ENCODE results near the gene EPB41L3.
"Not testable (repeated sequence)": the region's sequence is repeated elsewhere in the genome, so short reads cannot be mapped to it uniquely, and the experiment has no call there.

Gene EPB41L3

DNA sequence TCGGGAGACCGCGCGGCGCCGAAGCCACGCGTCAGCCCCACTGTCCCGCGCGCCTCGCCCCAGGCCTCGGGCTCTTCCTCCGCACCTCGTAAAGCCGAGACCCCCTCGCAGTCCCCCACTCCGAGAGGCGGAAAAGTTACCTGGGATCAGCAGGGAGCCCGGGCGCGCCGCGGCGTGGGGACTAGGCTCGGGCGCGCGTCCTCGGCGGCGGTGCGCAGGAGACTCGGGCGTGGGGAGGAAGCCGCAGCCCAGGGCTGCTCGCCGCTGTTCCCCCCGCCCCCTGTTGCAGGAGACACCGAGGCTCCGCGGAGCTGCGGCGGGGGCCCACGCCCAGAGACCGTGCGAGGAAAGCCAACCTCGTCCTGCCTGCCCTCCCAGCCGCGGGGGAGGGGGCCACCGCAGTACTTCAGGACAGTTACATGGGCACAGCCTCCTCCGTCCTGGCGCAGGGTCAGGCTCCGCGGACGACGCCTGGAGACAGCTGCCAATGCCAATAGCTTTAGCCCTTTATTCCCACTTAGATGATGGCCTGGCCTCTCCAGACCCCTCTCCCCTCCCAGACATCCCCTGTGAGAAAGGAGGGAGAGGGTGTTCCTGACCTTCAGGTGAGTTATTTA lies at the start of gene EPB41L3:
Gene EPB41L3 (minus strand): TSS at position 225 of the 617 bp plus-strand sequence. CDS start 54,814 bp downstream, outside the sequence.
- DNase-seq (ENCODE audit: low read depth), result no peak

DNA sequence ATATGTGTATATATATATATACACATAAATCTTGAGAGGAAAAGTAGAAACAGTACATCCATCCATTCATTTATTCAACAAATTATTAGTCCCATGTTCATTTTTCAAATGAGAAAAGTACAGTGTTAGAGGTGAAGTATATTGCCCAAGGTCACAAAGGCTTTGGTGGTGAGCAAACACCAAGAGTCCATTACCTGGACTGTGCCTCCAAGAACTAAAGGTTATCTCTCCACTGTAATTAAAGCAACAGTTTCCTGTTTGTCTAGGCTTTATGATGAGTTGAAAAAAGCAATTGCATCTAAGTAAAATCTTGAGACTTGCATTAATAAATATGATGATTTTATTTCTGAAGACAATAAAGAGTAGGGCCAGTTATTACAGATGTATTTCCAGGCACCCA lies 44.7 kb upstream of the EPB41L3 start:
- no peak for DNase-seq (ENCODE audit: low read depth)

DNA sequence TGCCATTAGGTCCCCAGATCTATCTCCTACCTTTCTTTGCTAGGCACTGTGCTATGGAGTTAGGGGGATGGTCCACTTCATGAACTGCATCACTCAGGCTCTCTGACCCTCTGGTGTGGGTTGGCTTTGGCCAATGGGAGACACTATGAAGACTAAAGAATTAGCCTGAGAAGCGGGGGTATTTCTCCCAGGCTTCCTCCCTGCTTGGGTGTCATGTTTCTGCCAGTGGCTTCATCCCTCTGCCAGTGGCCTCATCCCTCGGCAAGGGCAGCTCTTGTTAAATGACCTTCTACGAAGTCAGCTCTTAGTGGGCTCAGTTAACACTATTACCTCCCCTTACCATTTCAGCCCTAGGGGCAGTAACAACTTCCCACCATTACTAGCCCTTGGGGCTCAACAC lies 41.9 kb upstream of the EPB41L3 start:
- DNase-seq (ENCODE audit: low read depth), result no peak

DNA sequence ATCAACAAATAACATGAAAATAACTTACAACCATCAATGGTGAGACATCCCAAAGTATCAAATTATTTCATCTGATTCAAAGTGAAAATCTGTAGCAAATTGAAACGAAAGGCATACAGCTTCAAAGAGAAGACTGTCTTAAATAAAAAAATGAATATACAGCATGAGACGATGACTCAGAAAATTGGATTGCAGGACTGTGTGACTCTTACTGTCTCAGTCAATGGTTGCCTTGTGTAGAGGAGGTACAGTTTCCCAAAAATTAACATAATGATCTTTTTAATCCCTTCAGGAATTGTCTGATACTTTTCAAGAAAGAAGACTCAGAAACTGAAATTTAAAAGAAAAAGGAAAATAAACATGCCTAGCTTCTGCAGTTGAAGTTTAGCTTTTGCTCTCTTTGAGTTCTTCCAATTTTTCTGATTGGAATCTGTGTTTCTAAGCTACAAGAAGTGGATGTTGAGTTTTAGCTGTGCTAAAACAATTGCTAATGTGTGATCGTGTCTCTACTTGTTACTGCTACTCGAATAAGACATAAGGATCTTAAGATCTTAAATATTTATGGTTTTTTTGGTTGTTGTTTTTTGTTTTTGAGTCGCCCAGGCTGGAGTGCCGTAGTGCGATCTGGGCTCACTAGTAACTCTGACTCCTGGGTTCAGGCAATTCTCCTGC lies 41.1 kb upstream of the EPB41L3 start:
- no peak for DNase-seq (ENCODE audit: low read depth)

DNA sequence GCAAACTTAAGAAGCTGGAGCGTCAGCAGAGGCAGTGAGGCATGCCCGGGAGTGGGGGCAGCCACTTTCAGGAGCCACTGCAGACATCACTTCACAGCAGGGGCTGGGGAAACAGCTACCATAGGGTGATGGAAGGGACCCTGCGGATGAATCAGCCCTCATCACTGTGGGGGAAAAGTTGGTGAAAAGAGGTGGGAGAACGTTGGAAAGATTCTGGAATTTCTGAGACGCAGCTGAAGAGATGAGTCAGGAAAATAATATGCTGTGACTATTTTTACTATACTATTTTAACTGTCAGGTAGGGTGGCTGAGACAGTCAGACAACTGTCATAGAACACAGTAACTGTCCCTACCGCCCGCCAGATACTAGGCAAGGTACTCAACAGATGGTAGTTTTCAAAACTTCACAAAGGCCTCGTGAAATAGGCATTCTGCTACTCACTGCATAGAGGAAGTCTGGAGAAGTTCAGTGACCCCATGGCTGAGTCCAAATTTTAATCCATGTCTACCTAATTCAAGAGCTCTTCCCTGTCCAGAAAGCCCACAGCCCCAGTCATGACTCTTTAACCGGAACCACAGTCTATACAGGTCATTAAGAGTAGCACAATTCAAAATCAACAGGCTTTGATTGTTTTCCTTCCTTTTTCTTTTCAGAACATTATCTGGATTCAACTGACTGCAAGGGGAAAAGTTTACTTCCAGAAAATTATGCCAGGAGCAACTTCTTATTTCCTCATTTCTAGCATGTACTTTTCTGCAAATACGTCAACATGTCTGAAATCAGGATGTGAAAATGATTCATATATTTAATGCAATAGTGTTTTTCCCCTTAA lies 39.3 kb upstream of the EPB41L3 start:
- DNase-seq (ENCODE audit: low read depth), result no peak

DNA sequence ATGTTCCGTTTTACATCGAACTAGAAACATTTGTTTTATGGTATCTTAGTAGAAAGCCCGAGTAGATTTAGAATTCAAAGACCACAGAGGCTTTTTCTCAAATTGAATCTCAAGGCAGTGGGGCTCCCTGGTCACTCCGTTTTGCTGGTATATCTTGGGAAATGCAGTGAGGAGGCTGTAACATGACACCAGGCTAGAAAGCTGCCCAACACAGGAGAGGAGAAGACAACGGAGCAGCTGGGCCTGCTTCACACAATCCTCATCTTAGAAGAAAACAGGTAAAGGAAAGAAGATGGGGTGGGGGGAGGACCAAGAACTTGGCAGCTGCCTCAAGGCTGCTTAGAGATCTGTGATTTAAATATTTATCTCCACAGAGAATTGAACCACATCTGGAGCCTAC lies 38.3 kb upstream of the EPB41L3 start:
- no peak for DNase-seq (ENCODE audit: low read depth)

DNA sequence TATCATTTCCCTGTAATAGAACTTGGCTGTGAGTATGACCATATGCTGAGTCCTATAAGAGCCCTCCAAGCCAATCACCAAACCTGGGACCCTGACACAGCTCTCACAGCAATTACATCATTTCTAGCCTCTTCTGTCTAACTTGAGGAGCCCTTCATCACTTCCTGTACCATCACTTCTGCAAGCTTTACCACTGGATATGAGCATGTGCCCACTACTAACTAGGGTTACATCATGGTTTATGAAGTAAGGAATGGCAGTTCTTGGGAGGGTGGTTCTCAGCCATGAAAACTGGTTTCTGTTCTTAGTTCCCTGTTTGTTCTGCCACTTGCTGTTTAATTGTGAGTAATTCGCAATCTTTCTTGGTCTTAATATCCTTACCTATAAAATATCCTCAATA lies 31.0 kb upstream of the EPB41L3 start:
- DNase-seq (ENCODE audit: low read depth), result no peak

DNA sequence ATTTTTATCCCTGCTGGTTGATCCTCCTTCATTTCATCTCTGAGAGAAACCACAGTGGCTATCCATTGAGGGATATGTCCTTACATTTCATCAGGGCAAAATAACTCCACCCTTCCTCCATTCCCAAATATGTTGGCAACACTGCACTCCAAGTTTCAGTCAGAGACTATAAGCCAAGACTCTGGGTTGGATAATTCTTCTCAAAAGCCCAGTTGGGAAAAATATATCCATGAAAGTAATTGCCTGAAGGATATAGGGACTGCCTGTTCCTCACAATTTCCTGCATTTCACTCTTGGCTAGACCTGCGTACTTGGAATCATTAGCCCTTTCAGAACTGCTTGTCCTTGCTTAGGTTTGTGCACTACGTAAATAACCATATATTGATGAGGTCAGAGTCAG lies 27.9 kb upstream of the EPB41L3 start:
- DNase-seq (ENCODE audit: low read depth), result no peak

DNA sequence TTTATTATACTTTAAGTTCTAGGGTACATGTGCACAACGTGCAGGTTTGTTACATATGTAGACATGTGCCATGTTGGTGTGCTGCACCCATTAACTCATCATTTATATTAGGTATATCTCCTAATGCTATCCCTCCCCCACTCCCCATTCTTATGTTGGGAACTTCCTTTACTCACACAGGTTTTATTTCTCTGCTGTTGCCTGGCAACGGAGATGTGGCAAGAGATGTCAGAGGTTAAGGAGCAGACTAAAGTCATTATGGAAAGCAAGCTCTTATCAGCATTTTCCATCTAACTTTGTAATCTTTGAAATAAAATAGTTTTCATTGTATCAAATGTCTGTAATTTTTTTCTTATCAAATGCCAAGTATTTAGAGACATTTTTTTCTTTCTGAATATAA lies 26.8 kb upstream of the EPB41L3 start:
- DNase-seq (ENCODE audit: low read depth), result not testable (repeated sequence)

DNA sequence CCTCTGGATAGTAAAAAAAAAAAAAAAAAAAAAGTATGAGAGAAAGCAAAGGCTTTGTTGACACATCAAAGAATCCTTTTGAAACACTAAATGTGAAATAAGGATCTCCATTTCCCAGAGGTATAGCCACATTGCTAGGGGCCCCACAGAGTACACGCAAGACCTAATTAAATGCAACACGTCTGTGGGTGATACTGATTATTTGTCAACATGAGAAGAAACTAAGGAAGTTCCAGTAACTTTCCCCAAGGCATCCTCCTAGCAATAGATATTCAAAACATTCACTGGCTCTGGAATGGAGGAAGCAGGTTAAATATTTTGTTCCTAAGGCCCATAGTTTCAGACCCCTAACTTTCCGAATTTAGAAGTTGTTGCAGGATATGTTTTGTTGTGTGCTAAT lies 24.6 kb upstream of the EPB41L3 start:
- no peak for DNase-seq (ENCODE audit: low read depth)

DNA sequence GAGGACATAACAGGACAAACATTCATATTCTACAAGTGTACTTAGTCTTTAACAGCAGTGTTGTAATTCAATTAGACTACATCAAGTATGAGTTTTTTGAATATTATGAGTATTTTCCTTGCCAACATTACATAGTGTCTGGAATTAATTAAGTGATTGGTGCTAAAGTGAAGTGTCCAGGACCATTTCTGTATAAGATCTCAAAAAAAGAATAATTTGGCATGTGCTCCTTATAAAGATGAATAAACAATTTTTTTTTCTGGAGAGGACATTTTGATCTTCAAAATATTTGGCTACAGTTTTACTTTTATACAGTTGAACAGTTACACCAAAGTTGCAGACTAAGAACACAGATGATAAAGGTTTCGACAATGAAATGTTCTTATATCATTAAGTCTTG lies 15.1 kb upstream of the EPB41L3 start:
- DNase-seq (ENCODE audit: low read depth), result no peak

DNA sequence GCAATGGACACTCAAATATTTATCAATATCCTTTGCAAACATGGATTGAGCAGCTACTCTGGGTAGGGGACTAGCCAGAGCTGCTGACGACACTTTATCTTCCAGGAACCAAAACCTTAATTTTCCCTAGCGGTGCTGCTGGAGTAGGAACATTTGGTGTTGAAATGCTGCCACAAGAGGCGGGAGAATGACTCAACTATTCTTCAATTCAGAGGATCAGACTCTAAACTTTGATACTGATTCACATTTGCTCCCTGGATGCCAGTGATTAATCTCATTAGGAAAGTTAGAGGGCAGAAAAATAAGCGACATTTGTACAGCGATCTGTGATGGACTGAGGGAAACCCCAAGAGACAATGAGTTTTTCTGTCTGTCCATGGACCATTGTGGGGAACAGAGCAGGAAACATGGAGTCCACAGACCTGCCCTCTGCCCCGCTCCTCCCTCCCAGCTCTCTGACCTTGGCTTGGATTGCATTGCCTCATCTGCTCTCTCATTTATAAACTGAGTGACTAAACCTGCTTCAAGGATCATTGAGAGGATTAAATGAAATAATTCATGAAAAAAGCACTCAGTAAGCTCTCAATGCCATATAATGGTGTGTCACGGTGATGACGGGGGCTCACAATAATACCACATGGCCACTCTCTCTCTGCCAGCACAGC lies 12.6 kb upstream of the EPB41L3 start:
- DNase-seq (ENCODE audit: low read depth), result no peak

DNA sequence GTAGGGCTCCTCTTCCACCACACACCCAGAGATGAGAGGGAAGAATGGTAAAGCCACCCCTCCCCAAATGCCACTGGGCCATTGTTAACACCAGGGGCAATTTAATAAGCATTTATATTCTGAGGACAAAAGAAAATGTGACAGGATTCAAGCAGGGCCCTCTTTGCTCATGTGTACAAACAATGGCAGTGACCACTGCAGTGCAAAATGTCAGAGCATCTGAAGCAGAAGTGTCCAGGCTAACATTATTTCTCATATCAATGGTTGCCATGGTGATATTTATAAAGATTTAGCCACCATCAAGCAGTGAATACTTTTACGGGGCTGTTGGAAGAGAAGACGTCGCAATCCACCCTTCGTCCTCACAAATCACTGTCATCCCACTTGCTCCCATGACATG lies 10.8 kb upstream of the EPB41L3 start:
- DNase-seq (ENCODE audit: low read depth), result no peak

DNA sequence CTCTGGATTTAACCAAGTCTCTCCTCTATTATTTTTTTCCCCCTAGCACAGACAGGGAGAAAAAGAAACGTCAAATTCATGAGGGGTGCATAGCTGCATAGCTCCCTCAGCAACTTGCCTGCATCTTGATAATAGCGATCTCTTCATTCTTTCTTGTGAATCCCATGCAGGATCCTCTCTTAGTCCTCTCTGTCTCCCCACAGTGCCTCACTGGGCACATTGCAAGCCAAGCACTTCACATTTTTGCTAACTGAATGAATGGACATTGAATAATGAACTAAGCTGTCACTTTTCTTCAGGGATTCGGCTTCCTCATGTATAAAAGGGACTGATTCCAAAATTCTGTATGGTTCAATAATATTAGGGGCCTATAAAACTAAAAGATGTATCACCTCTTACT lies 2.9 kb upstream of the EPB41L3 start:
- no peak for DNase-seq (ENCODE audit: low read depth)

DNA sequence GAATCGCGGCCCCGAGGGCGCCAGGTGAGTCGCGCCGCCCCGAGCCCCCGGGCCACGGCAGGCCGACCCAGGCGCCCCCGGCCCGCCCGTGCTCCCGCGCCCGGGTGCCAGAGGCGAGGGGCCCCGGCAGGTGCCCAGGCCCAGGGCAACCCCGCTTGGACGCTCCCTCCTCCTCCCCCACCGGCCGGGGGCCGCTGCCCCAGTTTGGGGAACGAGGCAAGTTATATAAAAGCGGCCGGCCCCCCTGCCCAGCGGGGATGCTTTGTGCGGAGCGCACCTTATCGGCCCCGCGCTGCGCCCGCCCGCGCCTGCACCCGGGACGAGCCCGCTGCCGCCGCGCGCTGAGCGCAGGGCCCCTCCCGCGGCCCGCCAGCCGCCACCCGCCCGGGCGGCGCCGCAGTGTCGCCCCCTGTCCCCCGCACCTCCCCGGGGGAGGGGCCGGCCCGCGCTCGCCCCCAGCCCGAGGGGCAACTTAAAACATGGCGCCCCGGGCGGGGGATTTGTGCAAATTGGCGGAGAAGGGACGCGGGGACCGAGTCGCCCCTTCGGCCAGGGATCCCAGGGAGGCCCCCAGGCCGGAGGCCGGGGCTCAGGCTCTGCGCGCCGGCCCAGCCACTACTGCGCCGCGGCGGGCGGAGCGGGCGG lies 639 bp downstream of the EPB41L3 start:
- DNase-seq (ENCODE audit: low read depth), result no peak

DNA sequence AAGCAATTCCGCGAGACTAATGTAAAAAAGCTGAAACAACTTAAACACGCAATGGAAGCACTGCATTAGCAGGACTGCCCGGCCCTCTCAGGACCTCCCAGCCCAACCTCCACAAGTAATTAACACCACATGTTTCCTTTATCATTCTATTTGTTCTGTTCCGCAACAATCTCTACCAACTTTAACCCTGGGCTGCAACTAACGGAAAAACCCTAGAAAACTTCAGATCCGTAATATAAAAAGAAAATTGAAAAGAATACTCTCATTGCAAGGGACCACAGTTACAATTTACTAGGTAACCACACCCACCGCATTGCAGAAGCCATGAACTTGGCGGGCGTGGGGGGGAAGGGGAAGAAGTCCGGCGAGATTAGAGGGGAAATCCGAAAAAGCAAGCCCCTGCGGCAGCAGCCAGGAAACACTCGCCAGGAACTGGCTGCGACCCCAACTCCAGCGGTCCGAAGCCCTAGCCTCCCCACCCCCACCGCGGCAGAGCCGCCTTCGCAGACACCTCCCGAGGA lies 1.2 kb downstream of the EPB41L3 start:
- DNase-seq (ENCODE audit: low read depth), result no peak

DNA sequence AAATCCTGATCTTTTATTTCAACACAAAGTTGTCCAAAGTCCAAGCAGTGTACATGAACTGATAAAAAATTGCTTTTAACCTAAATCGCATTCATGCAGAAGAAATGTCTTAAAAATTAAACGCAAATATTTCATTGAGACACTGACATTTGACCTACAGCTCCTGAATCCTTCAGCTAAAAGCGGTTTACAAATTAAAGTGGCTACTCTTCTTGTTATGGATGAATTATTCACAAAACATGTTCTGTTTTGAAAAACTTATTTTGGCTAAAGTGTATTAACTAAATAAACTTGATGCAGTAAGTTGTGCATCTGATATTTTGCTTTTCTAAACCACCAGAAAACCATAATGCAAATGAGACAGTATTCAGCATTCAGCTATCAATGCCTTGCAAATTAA lies 2.2 kb downstream of the EPB41L3 start:
- DNase-seq (ENCODE audit: low read depth), result no peak

DNA sequence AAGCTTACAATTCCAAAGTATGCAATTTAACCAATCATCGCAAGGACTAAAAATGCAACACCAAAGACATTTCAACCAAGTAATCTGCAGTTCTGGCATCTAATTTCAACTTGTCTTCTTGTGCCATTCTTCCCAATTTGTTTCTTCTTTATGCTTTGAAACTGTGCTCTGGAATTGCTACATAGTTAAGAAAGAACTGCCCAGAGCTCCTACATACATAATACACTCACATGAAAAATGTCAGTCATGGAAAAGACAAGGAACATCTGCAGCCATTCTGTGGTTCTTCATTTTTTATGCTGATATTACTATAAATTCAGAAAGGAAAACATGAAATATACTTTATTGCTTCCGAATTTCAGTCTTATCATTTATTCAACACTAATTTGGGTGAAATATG lies 4.4 kb downstream of the EPB41L3 start:
- no peak for DNase-seq (ENCODE audit: low read depth)

DNA sequence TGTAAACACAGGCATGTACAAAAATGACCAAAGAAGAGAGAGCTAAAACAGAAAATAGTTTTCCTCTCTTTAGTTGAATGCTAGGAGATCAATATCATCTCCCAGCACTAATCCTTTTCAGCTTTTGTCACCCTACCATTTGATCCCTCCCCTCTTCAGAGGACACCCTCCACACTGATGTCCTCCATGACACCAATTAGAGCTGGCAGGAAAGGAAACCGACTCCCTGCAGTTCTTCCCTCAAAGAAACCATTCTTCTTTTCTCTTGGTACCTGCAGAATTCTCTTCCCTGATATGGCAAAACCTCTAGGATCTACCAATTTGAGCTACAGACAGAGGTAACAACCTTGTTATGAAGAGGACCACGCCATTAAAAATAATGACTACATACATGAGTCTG lies 5.3 kb downstream of the EPB41L3 start:
- DNase-seq (ENCODE audit: low read depth), result no peak

DNA sequence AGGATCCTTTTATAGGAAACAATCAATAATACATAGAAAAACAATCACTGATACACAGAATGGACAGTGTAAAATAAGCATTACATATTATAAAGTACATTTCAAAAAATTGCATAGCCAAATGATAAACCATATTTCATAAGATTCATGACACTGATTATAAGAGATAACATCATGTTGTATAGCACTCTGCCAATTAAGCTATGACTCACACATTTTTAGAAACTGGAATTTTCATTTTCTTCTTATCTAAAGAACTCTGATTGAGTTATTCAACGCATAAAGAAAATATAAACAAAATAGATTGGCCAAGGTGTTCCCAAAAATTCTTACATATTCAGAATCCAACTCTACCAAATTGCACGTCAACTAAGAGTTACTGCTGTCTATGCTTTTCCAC lies 5.9 kb downstream of the EPB41L3 start:
- DNase-seq (ENCODE audit: low read depth), result no peak

DNA sequence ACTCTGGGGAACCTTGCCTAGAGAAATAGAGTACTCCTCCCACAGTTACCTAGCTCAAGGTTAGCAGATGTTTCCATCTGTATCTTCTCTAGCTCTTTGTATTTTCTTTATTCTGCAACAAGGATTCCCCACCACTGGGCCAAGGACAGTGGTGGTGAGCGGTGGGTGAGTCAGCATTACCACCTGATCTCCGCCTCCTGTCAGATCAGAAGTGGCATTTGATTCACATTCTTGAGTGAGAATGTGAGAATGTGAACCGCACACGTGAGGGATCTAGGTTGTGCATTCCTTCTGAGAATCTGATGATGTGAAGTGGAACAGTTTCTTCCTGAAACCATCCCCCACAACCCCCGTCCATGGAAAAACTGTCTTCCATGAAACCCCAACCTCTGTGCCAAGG lies 9.0 kb downstream of the EPB41L3 start:
- DNase-seq (ENCODE audit: low read depth), result no peak

DNA sequence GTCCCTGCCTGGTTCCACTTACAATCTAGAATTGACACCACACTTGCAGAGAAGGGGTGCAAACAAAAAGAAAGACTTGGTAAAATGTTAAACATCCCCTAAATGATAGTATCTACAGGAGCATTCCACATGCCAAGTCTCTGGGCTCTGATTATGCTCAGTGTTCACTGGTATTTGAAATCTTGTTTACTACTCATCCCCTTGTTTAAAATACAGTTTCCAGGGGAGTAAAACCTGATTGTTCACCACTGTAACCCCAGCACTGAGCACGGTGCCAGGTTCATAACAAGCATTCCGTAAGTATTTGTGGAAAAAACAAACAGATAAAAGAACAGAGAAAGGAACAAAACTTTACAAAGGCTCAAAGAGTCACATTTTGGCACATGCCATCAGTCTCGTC lies 11.7 kb downstream of the EPB41L3 start:
- DNase-seq (ENCODE audit: low read depth), result no peak
